Heart right ventricle (tissue), 16 donors: ENCODE data around the gene NAA10. TPM values are rescaled to one million over a fixed set of nuclear protein-coding genes. Genes with fewer than 3 reads are reported as not detected.

ENCODE experiments used
- ATAC-seq, 8 donors: fragments of 200-7000 bp; cut with Tn5 transposase; one replicate each; pipeline ENCODE4 v1.9.1; 2020; ENCODE audit warnings: mild to moderate bottlenecking in 8 of 8, moderate library complexity in 8 of 8, moderate number of reproducible peaks in 1 of 8
- DNase-seq, 2 donors: peaks; one replicate each; pipeline ENCODE4 v3.0.0-alpha.2; 2020
- H3K27ac ChIP-seq, 10 donors: fragments of 200-600 bp; sonication (generic) in 2 of 10; one replicate each; pipeline versions ENCODE4 v1.5.0 to v1.8.0; 2020 to 2022; ENCODE audit warnings: mild to moderate bottlenecking in 3 of 10
- H3K27me3 ChIP-seq, 7 donors: fragments of 200-600 bp; one replicate each; pipeline ENCODE4 v1.8.0; 2021 to 2022; ENCODE audit warnings: mild to moderate bottlenecking in 2 of 7
- H3K36me3 ChIP-seq, 9 donors: fragments of 200-600 bp; sonication (generic) in 1 of 9; one replicate each; pipeline versions ENCODE4 v1.5.0 to v1.8.0; 2020 to 2022; ENCODE audit warnings: mild to moderate bottlenecking in 2 of 9
- H3K4me1 ChIP-seq, 9 donors: fragments of 200-600 bp; sonication (generic) in 1 of 9; one replicate each; pipeline versions ENCODE4 v1.5.0 to v1.8.0; 2020 to 2022; ENCODE audit warnings: mild to moderate bottlenecking in 4 of 9
- H3K4me3 ChIP-seq, 10 donors: fragments of 200-600 bp; sonication (generic) in 2 of 10; one replicate each; pipeline versions ENCODE4 v1.5.0 to v1.8.0; 2020 to 2022; ENCODE audit warnings: mild to moderate bottlenecking in 7 of 10, moderate library complexity in 2 of 10
- H3K9me3 ChIP-seq, 11 donors: fragments of 200-600 bp in 10 of 11; sonication (generic) in 2 of 11; one replicate each; pipeline versions ENCODE4 v1.5.0 to v1.8.0; 2013 to 2022; ENCODE audit warnings: mild to moderate bottlenecking in 2 of 11, control low read depth in 1 of 11, moderate library complexity in 1 of 11
- WGBS, 2 donors: extraction: QIAGEN DNeasy Blood & Tissue Kit; methylation state at CpG; one replicate each; pipeline ENCODE4 v1.1.7; 2013; ENCODE audit warnings: inconsistent platforms in 1 of 2; 5-methylcytosine and 5-hydroxymethylcytosine counted together
- intact Hi-C, 10 donors: fragments of 100-400 bp; cut with DNase I; formaldehyde crosslinking; loops; one replicate each; pipeline versions ENCODE4 v1.11.1 to v1.14.2; 2022
- polyA plus RNA-seq, 2 donors: library from polyadenylated mRNA; stranded (reverse); fragments of 200-250 nt; gene quantifications; one replicate each; pipeline ENCODE4 v1.2.3, GENCODE V29; 2013
- total RNA-seq, 10 donors: library from RNA; stranded (reverse); fragmentation: NEBNext Ultra II Directional in 3 of 10; extraction: Animal tissue kit (Norgen Biotek cat#: 25700) in 3 of 10; gene quantifications; one replicate each; pipeline versions ENCODE4 v1.2.1 to v1.2.4, GENCODE V29; 2021 to 2023
- TF ChIP-seq, protein P1 (sequence below), 9 donors: fragments of 200-600 bp; sonication (generic) in 2 of 9; IDR thresholded peaks; one replicate each; pipeline versions ENCODE4 v1.5.0 to v1.8.0; 2021 to 2022; ENCODE audit warnings: antibody characterized with exemption in 9 of 9, mild to moderate bottlenecking in 5 of 9, moderate library complexity in 1 of 9
- donor health status: Arrhythmogenic right ventricular cardiomyopathy.
- donor health status: ischemic (EF 13 %, LVEDD 7.1; RV severe dilation, severe dysfunction).
- donor health status: healthy with polysubstance abuse.
- donor health status: DM: no; HTN: yes; CAD: no.
- donor health status: DM: no; HTN: no; CAD: no.
- donor health status: ischemic (EF 25% LVEDD 6.9; RV normal size, moderate dysfunction).
- donor health status: ischemic (EF 25% LVEDD 5.7; RV mildly dilated, moderate dysfunction).
- donor health status: healthy.
- donor health status: DM: yes; HTN: yes; CAD: no.
- donor health status: Ischemic cardiomyopathy.
- donor health status: ischemic (EF 35%, LVEDD 5.7; RV mildly dilated, moderate dysfunction).
- donor health status: nonischemic (EF 11% LVEDD 7.7; RV severe dilation, severe dysfunction).
- donor health status: DM: yes; HTN: yes; CAD: no.
- donor health status: PGD.
- donor health status: ischemic (EF 29% LVEDD 5.4; RV normal size, mild dysfunction).
- donor health status: nonischemic (EF 23%, LVEDD 6.1; RV moderate dilation, normal function).

Gene NAA10
- total and polyA plus RNA-seq, 12 donors = 46.9 to 228 (median 62.2) TPM

DNA sequence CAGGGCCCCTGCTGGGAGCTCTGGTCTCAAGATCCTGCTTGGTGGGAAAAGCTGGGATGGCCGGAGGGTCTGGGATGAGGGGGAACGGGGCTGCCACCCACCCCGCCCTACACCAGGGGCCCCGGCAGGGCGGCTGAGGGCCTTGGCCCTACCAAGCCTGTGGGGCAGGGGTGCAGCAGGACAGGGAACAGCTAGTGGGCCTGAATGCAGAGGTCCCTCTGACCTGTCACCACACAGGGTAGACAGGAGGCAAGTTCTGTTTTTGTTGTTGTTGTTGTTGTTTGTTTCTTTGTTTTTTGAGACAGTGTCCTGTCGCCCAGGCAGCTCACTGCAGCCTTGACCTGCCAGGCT, 9.9 kb upstream of the NAA10 start:
- H3K9me3 ChIP-seq = no peaks in the 10 kb centered on the region
- intact Hi-C loops = loop anchor here in 2 of 10 donors (5.0 to 10.0 kb wide), 2 partner anchors 150 to 182 kb away; partner anchors contain the start of genes IDH3G (in 1 of the 2), PLXNB3 (in 1 of the 2) and SSR4 (in 1 of the 2)
- peak in 3 of 8 donors; percentile 5 to 12 (median 8) for ATAC-seq
- peak overlapping the region in 6 of 10 donors; percentile 15 to 82 (median 30) for H3K27ac ChIP-seq
- H3K4me1 ChIP-seq = peaks cover 0 to 51% (median 11%) of the 10 kb centered on the region in 9 donors
- TF ChIP-seq, protein P1, sequence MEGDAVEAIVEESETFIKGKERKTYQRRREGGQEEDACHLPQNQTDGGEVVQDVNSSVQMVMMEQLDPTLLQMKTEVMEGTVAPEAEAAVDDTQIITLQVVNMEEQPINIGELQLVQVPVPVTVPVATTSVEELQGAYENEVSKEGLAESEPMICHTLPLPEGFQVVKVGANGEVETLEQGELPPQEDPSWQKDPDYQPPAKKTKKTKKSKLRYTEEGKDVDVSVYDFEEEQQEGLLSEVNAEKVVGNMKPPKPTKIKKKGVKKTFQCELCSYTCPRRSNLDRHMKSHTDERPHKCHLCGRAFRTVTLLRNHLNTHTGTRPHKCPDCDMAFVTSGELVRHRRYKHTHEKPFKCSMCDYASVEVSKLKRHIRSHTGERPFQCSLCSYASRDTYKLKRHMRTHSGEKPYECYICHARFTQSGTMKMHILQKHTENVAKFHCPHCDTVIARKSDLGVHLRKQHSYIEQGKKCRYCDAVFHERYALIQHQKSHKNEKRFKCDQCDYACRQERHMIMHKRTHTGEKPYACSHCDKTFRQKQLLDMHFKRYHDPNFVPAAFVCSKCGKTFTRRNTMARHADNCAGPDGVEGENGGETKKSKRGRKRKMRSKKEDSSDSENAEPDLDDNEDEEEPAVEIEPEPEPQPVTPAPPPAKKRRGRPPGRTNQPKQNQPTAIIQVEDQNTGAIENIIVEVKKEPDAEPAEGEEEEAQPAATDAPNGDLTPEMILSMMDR (IDR thresholded peaks at IDR 0.05) = no peak
- WGBS, 2 donors = 46 to 54% methylated on average over 6 of the region's 6 CpGs
- no peak for DNase-seq
- H3K4me3 ChIP-seq = peak overlapping the region in 9 of 10 donors; percentile 16 to 54 (median 42)
- H3K36me3 ChIP-seq = peaks cover 0 to 19% (median 0%) of the 10 kb centered on the region in 9 donors
- H3K27me3 ChIP-seq = peaks cover 0 to 53% (median 0%) of the 10 kb centered on the region in 7 donors

DNA sequence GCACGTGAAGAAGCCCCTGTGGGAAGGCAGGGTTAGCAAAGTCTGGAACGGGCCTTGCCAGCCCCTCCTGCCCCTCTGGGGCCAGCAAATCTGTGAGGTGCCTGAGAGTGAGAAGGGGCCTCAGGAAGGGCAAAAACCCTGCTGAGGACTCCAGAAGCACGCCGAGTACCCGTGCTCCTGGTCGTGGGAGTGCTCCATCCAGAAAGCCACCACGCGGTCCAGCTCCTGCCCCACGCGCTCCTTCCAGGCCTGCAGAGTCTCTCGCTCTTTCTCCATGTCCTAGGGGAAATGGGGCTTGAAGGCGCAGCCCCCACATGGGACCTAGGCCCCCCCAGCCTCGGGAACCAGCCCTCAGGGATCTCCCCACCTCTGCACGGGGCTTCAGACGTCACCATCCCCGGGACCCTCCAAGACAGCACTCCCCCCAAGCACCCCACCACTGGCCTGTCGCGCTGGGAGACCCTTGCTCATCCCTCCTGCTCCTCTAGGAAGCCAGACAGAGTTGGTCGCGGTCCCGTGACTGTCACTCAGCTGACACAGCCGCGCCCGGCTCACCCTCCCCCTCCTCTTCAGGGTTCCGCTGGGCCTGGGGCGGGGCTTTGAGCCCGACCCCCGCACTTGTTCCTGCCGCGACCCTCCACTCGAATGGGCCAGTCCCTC, 9.4 kb upstream of the NAA10 start, which contains the start of gene RENBP:
Gene RENBP, minus strand, starts transcription at position 504 of the 660 bp plus-strand sequence. Its CDS starts 33 bp downstream, at position 471.
- 13 to 23% methylated on average over 26 to 29 of the region's 31 CpGs for WGBS, 2 donors
- Histone ChIP-seq H3K4me3 (peak within 1 kb of the TSS in 9 of 10 donors; percentile 16 to 54 (median 42)), H3K4me1 (peaks cover 0 to 46% (median 11%) of the 10 kb centered on the region in 9 donors), H3K27ac (peak within 1 kb of the TSS in 6 of 10 donors; percentile 15 to 82 (median 37)), H3K36me3 (peaks cover 0 to 14% (median 0%) of the 10 kb centered on the region in 9 donors), H3K27me3 (peaks cover 0 to 53% (median 0%) of the 10 kb centered on the region in 7 donors), H3K9me3 (no peaks in the 10 kb centered on the region)
- ATAC-seq (peak; percentile 18 to 66 (median 46)), DNase-seq (peak; percentile 39 to 64)
- TF ChIP-seq, protein P1 (IDR thresholded peaks at IDR 0.05) = no peak
- intact Hi-C loops = loop anchor here in 1 of 10 donors (10.0 kb wide), 1 partner anchor 149 kb away; the partner anchor contains the start of genes IDH3G and SSR4

DNA sequence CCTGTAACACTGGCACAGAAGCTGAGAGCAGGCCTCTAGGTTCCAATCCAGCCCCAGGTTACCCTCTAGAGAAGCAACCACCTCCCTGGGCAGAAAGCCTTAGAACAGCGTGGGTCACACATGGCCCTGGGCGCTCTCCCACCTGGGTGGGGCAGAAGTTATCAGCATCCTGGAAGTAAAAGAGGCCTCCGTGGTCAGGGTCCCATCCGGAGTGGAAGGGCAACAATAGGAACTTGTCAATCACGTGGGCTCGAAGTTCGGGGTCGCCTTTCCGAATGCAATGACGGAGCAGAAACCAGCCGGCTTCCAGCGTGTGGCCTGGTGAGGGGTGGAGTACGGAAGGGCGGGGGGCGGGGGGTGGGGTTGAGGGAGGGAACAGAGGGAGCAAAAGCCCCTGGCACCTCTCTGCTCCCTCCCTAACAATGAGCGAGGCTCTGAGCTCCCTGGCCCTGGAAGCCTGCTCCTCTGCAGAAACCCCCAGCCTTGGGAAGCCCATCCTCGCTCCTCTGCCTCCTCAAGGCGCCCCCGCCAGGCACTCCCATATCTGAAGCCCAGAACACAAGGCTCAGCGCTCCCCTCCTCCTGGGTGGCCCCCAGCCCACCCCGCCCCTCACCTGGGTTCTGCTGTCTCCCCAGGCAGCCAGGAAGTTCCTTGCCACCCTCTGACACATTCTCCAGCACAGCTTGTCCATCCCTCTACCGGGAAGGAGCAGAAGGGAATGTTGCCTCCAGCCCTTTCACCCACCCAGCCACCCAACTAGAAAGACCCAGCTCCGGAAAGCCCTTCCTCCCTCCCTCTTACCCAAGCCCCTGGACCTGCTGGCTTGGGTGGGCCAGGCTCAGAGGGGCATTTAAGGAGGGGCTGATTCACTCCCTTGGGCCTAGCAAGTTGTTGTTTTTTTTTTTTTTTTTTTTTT, 6.8 kb upstream of the NAA10 start:
- intact Hi-C loops = loop anchor here in 1 of 10 donors (10.0 kb wide), 1 partner anchor 147 kb away; the partner anchor contains the start of genes IDH3G and SSR4
- Histone ChIP-seq H3K27ac (peak overlapping the region in 6 of 10 donors; percentile 10 to 69 (median 34)), H3K4me3 (peak overlapping the region in 3 of 10 donors; percentile 14 to 23 (median 18)), H3K9me3 (no peaks in the 10 kb centered on the region), H3K27me3 (peaks cover 0 to 64% (median 0%) of the 10 kb centered on the region in 7 donors), H3K4me1 (peaks cover 0 to 29% (median 0%) of the 10 kb centered on the region in 9 donors), H3K36me3 (no peaks in the 10 kb centered on the region)
- TF ChIP-seq, protein P1 (IDR thresholded peaks at IDR 0.05) = no peak
- WGBS, 2 donors = 52 to 60% methylated on average over 21 to 23 of the region's 23 CpGs
- DNase-seq = no peak
- ATAC-seq = peak in 3 of 8 donors; percentile 5 to 50 (median 36)

DNA sequence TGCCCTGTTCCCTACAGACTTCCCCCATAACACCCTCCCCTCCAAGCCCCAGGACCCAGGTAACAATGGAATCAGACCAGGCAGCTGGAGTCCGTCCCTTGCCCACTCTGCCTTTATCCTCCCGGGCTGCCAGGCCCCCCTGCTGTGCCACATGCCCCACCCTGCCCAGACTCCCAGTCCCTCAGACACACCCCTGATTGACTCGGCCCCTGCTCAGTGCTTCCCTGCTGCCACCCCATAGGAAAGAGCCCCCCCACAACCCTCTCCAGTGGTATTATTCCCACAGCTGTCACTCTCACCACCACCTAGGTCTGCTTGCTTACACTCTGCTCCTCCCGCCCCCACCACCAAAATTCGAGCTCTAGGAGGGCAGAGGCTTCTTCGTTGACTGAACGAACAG, 4.7 kb upstream of the NAA10 start:
- no peak for ATAC-seq
- H3K4me3 ChIP-seq = no peak overlapping the region
- no peak for DNase-seq
- TF ChIP-seq, protein P1 (IDR thresholded peaks at IDR 0.05) = no peak
- H3K4me1 ChIP-seq = peaks cover 0 to 29% (median 4%) of the 10 kb centered on the region in 9 donors
- peaks cover 0 to 68% (median 0%) of the 10 kb centered on the region in 7 donors for H3K27me3 ChIP-seq
- no peaks in the 10 kb centered on the region for H3K36me3 ChIP-seq
- intact Hi-C loops = no loop called here
- 69 to 77% methylated on average over 7 of the region's 7 CpGs for WGBS, 2 donors
- H3K9me3 ChIP-seq = no peaks in the 10 kb centered on the region
- H3K27ac ChIP-seq = no peak overlapping the region
